ENCODE data around the gene UNCX.

Gene UNCX

GRCh38 chr7:1232103-1232466 lies 587 bp upstream of the UNCX start:
- DNase-seq (ENCODE audit: low read depth in 2 of 2) = no peak

GRCh38 chr7:1233333-1234048 lies 819 bp downstream of the UNCX start:
- DNase-seq (ENCODE audit: low read depth in 2 of 2) = no peak

GRCh38 chr7:1234049-1234880 lies 1.6 kb downstream of the UNCX start:
- DNase-seq (ENCODE audit: low read depth in 2 of 2) = no peak

DNA sequence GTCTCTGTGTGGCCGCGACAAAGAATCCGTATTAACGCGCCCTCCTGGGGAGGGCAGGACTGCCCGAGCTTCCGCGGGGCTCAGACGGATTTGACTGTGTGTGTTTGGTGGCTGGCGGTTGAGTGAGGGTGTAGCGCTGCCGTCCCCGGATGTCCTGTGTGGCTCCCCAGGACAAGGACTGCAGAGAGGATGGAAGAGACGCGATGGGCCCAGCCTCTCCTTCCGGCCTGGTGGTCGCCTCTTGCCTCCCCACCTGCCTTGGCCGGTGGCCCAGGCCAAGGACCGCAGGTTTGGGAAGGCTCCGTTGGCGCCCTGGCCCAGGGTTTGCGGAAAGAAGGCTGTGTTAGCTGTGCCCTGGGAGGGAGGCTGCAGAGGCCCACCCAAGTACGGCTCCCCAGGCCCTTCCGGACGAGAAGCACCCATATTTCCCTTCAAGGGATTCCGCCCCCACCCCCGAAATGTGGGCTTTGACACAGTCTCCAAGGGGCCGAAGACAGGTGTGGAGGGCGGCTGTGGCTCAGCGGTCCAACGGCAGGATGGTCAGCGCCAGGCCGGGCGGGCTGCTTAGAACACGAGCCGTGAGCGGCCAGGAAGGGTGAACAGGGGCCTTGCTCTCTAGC lies 2.3 kb downstream of the UNCX start:
- no peak for DNase-seq (ENCODE audit: low read depth in 2 of 2)

DNA sequence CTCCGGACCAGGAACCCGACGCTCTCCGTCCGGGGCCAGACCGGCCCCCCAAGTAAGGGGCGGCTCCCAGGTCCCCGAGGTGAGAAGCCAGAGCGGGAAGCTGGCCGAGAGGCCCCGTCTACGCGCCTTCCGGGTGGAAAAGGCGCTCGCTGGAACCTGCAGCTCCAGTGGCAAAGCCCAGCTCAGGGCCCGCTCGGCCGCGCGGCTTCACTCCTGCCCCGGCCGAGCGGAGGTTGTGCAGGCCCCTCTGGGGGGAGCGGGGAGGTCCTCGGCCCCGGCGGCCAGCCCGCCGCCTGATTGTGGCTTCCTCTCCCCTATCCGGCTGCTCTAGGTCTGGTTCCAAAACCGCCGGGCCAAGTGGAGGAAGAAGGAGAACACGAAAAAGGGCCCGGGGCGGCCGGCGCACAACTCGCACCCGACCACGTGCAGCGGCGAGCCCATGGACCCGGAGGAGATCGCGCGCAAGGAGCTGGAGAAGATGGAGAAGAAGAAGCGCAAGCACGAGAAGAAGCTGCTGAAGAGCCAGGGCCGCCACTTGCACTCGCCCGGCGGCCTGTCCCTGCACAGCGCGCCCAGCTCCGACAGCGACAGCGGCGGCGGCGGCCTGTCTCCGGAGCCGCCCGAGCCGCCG lies 2.9 kb downstream of the UNCX start:
- DNase-seq (ENCODE audit: low read depth in 2 of 2) = no peak

- DNase-seq (ENCODE audit: low read depth in 2 of 2) = no peak
Observed at GRCh38 chr7:1236132-1236661, 3.5 kb downstream of the UNCX start.

GRCh38 chr7:1236831-1237701 lies 4.4 kb downstream of the UNCX start:
- DNase-seq (ENCODE audit: low read depth in 2 of 2) = no peak

DNA sequence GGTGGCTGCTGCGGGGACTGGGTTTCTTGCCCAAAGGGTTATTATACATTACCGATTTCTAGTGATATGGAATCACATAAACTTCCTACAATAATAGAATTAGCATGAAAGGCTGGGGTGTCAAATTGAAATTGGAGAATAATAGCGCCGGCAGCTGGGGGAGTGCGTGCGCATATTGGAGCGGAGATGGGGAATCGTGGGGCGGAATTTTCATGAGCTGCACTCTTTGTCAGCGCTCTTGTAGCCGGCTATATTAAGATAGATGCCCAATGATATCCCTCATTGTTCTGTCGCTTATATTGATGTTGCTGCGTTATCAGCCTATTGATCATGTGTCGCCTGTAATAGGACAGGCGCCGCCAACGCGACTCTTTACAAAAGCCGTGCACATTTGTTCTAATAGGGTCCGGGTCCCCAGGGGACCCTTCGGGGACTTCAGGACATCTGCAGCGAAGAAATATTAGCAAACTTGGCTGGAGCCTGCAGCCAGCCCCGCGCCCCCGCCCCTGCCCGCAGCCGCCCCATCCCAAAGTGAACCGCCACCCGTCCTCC lies 5.1 kb downstream of the UNCX start:
- DNase-seq (ENCODE audit: low read depth in 2 of 2) = no peak

GRCh38 chr7:1238450-1238882 lies 5.8 kb downstream of the UNCX start:
- DNase-seq (ENCODE audit: low read depth in 2 of 2) = no peak

DNA sequence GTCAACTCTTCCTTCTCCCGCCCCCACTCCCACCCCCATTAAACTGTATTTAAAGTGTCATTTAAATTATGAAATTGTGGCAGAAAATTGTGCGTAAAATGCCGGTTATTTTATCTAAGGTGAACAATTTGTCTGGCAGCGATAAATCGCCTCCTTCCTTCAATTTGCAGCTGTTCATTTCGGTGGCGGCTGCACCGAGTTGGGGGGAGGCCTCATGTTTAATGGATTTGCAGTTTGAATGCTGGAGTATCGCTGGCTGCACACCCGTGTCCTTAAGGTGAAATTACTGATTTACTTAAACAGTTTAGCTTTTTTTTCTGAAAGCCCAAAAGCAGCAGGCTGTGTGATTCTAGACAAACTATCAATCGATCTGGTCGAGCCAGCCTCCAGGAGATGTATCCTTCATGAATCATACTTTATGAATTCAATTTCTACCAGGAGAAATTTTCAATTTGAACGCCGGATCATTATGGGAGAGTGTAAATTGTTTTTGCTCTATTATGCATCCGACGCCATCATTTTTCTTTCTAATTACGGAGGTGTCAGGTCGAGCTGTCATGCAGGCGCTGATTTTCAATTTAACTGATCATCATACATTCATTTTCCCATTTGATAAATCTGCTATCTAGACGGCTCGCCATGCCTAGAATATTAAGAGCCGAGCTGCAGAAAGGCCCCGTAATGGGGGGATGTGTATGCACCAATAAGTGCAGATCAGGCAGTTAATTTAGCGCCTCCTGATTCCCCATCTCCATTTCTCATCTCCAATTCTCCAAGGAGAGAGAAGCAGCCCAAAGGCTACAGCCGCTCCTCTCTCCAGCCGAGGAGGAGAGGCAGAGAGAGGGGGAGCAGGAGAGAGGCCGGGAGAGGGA lies 6.5 kb downstream of the UNCX start:
- DNase-seq (ENCODE audit: low read depth in 2 of 2) = no peak

DNA sequence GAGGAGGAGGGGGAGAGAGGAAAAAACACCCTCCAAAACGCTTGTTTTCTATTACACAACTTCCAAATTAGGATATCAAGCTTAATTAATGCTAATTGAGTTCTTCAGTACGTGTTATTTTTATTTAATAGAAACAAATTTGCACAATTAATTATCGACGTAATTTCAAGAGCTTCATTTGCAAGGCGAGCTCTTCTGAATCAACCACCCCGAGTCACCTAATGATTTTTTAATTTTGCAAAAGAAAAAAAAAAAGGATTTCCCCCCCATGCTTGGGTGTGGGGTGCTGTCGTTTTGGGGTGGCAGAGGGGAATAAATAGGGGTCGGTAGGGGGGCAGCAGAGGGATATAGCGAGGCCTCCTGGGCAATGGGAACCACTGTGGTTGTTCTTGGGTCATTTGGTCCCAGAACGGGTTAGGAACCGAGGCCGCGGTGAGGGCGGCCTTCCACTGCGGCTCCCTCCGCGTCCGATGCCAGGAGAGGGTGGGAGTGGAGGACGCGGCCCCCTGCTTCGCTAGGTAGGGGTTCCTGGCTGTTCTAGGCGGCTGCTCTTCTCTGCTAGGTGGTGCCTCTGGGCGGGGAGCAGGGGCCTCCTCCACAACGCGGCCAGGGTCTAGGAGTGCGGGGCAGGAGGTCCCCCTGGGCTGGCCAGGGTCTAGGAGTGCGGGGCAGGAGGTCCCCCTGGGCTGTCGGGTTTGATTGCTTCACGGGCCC lies 7.3 kb downstream of the UNCX start:
- DNase-seq (ENCODE audit: low read depth in 2 of 2) = no peak

DNA sequence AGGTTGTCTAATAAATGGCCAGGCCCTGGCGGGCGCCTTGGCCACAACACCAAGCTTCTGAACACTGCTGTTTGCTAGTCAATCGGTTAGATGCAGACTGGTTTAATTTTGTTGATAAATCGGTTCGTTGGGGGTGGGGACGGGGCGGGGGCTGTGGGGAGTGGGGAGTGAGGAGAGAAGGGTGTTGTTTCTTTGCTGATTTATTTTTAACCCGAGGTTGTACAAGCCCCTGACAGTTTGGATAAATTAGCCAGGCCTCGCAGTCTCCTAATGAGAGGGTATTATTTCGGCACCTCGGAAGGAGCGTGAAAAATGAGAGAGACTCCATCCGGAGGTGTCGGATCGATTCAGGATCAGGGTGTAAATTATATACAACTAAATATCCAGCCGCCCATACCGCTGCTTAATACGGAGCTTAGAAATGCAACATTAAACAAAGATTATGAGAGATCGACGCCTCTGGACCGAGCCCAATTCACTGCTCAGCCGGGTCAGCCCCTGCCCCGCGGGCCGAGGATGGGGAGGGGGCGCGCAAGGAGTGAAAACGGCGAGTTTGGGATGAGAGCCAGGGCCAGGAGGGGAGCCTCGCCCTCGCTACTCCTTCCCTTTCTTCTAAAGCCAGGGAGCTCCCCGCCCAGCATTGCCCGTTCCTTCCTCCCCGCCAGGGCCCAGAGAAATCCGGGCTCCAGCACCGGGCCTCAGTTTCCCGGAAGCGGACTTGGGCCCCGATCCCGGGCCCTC lies 8.0 kb downstream of the UNCX start:
- DNase-seq (ENCODE audit: low read depth in 2 of 2) = no peak

DNA sequence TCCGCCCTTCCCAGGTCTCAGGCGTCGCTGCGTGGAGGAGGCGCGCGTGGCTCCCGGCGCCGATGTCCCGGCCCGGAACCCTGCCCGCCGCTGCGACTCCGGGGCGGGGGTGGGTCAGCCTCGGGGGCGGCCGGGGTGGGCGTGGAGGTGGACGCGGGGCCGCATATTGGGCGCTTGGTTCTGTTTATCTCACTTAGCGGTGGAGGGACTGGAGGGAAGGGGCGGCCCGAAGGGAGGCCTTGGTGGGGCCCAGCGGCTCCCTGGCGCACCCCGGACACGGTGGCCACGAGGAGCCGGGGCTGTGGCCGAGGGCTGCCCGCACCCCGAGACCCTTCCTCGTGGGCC lies 8.6 kb downstream of the UNCX start:
- no peak for DNase-seq (ENCODE audit: low read depth in 2 of 2)

DNA sequence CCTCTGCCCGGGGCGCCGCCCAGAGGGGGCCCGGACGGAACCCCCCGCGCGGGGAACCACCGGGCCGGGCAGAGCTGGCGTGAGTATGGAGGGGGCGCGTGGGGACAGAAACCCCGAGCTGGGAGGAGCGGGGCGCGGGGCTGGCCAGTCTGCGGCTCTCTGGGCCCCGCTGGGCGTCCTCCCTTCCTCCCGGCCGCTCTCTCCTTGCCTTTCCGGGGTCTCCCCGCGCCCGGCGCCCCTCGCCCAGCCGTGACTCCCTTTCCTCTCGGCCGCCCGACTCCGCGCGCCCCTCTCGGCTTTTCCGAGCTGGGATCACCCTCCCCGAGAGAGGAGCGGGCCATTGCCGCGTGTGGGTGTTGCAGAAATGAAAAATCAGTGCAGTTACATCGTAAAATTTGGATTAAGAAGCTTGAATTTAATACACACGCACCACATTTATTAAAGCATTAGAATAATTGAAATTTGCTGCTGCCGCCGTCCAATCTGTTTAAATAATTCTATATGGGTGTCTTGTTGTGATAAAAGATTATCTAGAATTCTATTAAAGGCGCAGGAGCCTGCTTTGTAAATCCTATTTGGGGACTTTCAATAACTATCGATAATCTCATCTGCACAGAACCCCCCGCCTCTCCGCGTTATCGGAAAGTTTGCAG lies 9.1 kb downstream of the UNCX start:
- no peak for DNase-seq (ENCODE audit: low read depth in 2 of 2)

DNA sequence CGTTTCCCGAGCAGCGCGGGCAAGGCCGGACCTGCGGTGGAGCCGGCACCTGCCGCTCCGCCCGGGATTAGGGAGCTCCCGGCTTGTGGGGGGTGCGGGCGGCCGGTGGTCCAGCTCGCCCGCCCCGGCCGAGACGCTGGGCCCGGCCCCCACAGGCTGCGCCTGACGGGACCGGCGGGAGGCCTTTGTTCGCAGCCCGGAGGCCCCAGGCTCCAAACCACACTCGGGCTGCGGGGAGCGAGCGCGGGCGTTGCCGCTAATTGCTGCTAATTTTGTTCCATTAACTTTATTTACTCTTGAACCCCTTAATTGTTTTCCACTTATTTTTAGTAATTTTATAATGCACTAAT lies 9.6 kb downstream of the UNCX start:
- DNase-seq (ENCODE audit: low read depth in 2 of 2) = no peak

DNA sequence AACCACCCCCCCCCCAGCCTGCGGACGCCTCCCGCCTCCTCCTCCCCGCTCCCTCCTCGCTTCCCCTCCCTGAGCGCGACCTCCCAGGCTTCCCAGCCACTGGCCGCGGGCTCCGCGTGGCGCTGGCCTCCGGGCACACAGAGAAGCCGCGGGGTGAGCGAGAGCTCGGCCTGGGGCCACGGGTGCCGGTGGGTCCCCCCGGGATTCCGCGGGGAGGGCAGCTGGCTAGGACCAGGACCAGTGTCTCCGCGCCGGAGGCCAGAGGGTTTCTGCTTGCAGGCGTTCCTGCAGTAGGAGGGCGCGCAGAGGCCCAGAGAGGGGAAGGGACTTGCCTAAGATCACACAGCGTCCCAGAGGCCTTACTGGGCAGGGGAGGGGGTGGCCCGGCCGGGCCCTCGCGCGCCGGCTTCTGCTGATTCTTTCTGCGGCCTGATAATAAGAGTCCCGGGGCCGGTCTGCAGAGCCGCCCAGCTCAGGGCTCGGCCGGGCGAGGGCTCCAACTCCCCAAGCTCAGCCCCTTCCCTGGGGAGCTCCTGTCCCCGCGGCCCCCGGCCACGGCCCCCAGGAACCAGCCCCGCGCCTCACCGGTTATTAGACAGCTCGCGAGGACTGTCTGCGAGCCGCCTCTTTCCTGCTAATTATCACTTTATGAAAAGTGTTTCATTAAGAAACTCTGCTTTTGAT lies 10.1 kb downstream of the UNCX start:
- DNase-seq (ENCODE audit: low read depth in 2 of 2) = no peak

GRCh38 chr7:1243290-1243963 lies 10.8 kb downstream of the UNCX start:
- no peak for DNase-seq (ENCODE audit: low read depth in 2 of 2)
